Measurements from ENCODE around the gene SPATA19.

- TF ChIP-seq CTCF (IDR thresholded peaks at IDR 0.05) (no peak), POLR2AphosphoS5 (IDR thresholded peaks at IDR 0.05) (no peak)
Observed at GRCh38 chr11:133793271-133794035, 51.9 kb downstream of the SPATA19 start.
